IPS-NIHi7 (cell line): ENCODE measurements around the gene SOD3.
A peak's percentile ranks its signal among the peaks of the same experiment; 100 is the strongest.

Source experiments
- DNase-seq: peaks from one replicate; pipeline ENCODE4 v3.0.0; 2012; ENCODE audit warnings: mixed read lengths; ENCODE audit errors: extremely low spot score

SOD3 gene

GRCh38 chr4:24794916-24795665, at the start of gene SOD3:
Gene SOD3 (plus strand): TSS chr4:24795573. CDS start chr4:24799522, 3,949 bp downstream.
- peak; percentile 86 for DNase-seq

GRCh38 chr4:24747234-24747975, 48.0 kb upstream of the SOD3 start:
- no peak for DNase-seq

DNA sequence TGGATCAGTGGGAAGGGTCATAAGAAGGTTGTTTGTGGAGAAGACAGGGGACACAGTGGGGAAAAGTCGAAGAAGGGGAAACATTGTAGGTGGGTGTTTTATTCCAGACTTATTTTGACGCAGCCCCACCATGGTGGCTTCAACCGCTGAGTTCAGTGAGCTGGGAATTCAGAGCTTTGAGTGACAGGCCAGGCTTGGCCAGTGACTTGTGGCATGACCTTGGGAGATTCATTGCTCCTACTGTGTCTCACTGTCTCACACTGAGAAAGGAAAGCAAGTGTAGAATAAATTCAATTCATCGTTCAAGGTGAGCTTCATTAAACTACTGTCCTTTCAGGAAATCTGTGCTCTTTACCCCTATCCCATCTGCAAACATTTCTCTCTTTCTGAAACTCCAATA, 47.4 kb upstream of the SOD3 start:
- no peak for DNase-seq

- DNase-seq: no peak
These were observed 46.5 kb upstream of the SOD3 start for GRCh38 chr4:24748758-24749350.

GRCh38 chr4:24750106-24750505, 45.3 kb upstream of the SOD3 start:
- DNase-seq: no peak

DNA sequence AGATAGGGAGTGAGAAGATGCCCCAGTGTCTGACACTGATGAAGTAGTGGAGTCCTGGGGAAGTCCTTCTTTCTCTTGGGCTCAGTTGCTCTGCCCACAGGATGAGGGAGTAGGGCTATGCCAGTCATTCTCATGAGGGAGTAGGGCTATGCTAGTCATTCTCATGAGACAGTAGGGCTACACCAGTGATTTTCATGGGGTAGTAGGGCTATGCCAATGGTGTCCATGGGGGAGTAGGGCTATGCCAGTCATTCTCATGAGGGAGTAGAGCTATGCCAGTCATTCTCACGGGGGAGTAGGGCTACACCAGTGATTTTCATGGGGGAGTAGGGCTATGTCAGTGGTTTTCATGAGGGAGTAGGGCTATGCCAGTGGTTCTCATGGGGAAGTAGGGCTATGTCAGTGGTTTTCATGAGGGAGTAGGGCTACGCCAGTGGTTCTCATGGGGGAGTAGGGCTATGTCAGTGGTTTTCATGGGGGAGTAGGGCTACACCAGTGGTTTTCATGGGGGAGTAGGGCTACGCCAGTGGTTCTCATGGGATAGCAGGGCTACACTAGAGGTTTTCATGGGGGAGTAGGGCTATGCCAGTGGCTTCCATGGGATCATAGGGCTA, 43.3 kb upstream of the SOD3 start:
- DNase-seq: no peak

- DNase-seq: no peak
These were observed 41.9 kb upstream of the SOD3 start for GRCh38 chr4:24753519-24753918.

GRCh38 chr4:24754571-24754970, 40.8 kb upstream of the SOD3 start:
- no peak for DNase-seq

DNA sequence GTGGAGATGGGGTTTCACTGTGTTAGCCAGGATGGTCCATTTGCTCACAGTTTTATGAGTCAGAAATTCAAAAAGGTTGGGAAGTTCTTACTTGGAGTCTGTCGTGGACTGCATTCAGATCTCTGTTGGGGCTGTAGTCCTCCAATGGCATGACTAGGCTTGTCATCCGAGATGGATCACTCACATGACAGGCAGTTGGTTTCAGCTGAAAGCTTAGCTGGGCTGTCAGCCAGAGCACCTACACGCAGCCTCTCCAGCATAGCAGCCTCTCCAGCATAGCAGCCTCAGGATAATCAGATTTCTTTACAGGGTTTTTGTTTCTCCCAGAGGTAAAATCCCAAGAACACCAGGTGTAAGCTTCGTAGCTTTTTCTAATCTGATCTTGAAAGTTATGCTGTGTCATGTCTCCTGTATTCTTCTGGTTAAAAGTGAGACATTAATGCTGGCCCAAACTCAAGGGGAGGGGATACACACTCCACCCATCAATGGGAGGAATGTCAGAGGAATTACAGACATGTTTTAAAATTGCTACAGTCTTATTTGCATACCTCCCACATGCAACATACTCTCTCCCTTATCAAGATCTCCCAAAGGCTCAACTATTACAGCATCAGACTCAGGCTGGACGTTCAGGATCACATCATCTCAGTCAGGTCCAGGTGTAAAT, 31.6 kb upstream of the SOD3 start:
- DNase-seq: no peak

DNA sequence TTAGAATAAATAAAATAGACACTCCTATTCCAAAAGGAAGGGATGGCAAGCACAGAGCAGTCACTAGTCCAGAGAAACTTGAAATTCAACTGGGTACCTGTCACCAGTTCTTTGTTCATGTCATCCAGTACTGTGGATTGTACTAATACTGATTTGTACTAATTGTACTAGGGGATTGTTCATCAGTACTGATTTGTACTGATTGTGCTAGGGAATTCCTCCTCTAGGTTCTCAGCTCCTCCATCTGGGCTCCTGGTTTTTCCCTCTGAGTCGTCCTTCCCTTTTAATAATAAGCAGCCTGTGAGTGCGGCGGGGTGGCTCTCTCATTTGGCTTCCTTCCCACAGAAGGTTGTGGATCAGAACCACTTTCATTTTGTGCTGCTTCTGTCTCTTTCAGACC, 31.0 kb upstream of the SOD3 start:
- no peak for DNase-seq

DNA sequence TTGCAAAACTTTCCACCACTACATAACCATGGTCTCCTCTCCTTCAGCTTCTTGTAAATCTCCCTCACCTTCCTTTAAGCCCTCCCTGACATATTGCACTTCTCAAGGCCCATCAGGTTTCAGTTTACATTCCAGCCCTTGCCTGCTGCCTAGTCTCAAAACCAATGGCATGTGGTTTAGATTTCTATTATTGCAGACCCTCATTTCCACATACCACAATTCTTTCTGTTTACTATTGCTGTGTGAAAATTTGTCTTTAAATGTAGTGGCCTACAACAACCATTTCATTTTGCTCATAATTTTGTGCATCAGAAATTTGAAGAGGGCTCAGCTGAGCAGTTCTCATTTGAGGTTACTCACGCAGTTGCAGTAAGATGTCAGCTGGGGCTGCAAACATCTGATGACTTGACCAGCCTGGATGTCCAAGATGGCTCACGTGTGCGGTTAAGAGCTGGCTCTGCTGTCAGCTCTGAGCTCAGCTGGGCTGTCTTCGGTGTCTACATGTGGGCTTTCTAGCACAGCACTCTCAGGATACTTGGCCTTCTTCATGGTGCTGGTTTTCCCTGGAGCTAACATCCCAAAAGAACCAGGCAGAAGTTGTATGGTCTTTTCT, 29.9 kb upstream of the SOD3 start:
- no peak for DNase-seq

GRCh38 chr4:24768006-24768405, 27.4 kb upstream of the SOD3 start:
- no peak for DNase-seq

- no peak for DNase-seq
These were observed 26.8 kb upstream of the SOD3 start for GRCh38 chr4:24768604-24769003.

DNA sequence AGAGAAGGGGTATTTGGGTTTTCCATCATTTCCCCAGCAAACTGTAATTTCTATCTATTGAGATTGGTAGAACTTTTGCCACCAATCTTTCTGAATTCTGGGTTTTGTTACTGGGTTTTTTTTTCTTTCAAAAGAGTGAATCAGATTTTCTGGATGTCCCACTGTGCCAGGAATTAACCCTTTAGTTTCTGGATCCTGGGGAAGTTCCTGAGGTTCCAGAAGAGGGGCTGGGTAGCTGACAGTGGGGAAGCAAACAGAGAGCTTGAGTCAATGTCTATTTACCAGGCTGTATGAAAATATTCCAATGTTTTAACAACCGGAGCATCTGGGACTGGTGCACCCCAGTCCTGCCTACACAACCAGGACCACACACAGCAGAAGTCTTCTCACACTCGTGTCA, 25.8 kb upstream of the SOD3 start:
- no peak for DNase-seq

GRCh38 chr4:24770032-24770584, 25.3 kb upstream of the SOD3 start:
- no peak for DNase-seq

- no peak for DNase-seq
These were observed 24.7 kb upstream of the SOD3 start for GRCh38 chr4:24770667-24771066.

DNA sequence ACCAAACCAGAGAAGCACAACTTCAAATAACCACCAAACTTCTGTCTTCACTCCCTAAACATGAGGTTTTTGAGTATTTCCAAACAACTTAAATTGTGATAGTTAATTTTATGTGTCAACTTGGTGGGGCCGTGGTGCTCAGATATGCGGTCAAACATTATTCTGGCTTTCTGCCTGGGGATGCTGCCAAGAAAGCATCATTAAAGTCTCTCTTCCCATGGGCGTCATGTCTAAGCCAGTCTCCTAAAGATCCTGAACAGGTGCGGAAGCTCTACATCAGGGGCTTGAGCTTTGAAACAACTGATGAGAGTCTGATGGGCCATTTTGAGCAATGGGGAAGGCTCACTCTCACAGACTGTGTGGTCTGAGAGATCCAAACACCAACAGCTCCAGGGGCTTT, 24.1 kb upstream of the SOD3 start:
- DNase-seq: no peak

- no peak for DNase-seq
These were observed 23.2 kb upstream of the SOD3 start for GRCh38 chr4:24772061-24772705.

DNA sequence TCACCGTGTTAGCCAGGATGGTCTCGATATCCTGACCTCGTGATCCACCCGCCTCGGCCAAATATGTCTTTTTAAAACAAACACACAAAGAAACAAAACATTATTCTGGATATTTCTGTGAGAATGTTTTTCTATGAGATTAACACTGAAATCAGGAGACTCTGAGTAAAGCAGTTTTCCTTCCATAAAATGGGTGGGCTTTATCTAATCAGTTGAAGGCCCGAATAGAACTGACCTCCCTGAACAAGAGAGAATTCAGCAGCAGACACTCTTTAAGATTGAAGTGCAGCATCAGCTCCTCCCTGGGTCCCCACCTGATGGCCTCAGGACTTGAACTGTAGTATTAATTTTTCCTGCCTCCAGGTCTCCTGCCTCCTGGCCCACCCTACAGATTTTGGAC, 22.4 kb upstream of the SOD3 start:
- no peak for DNase-seq

DNA sequence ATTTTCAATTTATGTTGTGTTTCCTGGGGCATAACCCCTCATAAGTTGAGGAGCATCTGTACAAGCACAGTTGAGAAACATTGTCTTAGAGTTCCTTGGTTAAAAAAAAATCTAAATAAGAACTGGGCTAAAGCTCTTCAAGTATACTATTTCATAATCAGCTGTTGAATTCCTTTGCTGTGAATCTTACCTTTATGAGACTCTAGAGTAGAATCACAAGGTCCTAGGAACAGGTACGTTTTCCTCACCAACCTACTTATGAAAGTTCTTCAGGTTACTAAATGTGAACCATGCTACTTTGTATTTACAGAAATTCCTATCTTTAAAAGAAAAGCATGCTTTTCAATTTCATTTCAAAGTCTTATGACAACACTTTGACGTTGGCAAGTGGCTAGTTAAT, 20.9 kb upstream of the SOD3 start:
- DNase-seq: no peak
